Heart left ventricle (tissue), 16 donors: Measurements from ENCODE around the gene ARL13B. TPM values are rescaled to one million over a fixed set of nuclear protein-coding genes. Genes with fewer than 3 reads are reported as not detected.
"Not testable (repeated sequence)": the region's sequence is repeated elsewhere in the genome, so short reads cannot be mapped to it uniquely, and the experiment has no call there.

Experiments
- ATAC-seq, 4 donors: fragments of 200-7000 bp; cut with Tn5 transposase; one replicate each; pipeline ENCODE4 v1.9.1; 2020 to 2022; ENCODE audit warnings: moderate library complexity in 4 of 4, mild to moderate bottlenecking in 3 of 4, moderate number of reproducible peaks in 1 of 4
- DNase-seq, 5 donors: peaks; one replicate each; pipeline ENCODE4 v3.0.0-alpha.2; 2020
- H3K27ac ChIP-seq, 12 donors: fragments of 200-600 bp; sonication (generic) in 4 of 12; one replicate each; pipeline versions ENCODE4 v1.5.0 to v1.8.0; 2016 to 2022; ENCODE audit warnings: mild to moderate bottlenecking in 2 of 12
- H3K27me3 ChIP-seq, 9 donors: fragments of 200-600 bp; sonication (generic) in 2 of 9; one replicate each; pipeline versions ENCODE4 v1.5.1 to v1.8.0; 2016 to 2022; ENCODE audit warnings: mild to moderate bottlenecking in 3 of 9
- H3K36me3 ChIP-seq, 9 donors: fragments of 200-600 bp; sonication (generic) in 2 of 9; one replicate each; pipeline versions ENCODE4 v1.5.0 to v1.8.0; 2018 to 2022; ENCODE audit warnings: mild to moderate bottlenecking in 2 of 9
- H3K4me1 ChIP-seq, 12 donors: fragments of 200-600 bp; sonication (generic) in 4 of 12; one replicate each; pipeline versions ENCODE4 v1.5.0 to v1.8.0; 2016 to 2022; ENCODE audit warnings: mild to moderate bottlenecking in 3 of 12
- H3K4me3 ChIP-seq, 12 donors: fragments of 200-600 bp; sonication (generic) in 4 of 12; one replicate each; pipeline versions ENCODE4 v1.5.0 to v1.8.0; 2017 to 2022; ENCODE audit warnings: mild to moderate bottlenecking in 9 of 12, moderate library complexity in 4 of 12
- H3K9me3 ChIP-seq, 12 donors: fragments of 200-600 bp; sonication (generic) in 4 of 12; one replicate each; pipeline versions ENCODE4 v1.5.0 to v1.8.0; 2016 to 2022; ENCODE audit warnings: mild to moderate bottlenecking in 1 of 12
- CTCF ChIP-seq, 12 donors: fragments of 200-600 bp; sonication (generic) in 4 of 12; IDR thresholded peaks; one replicate each; pipeline versions ENCODE4 v1.5.0 to v1.8.0; 2018 to 2022; ENCODE audit warnings: antibody characterized with exemption in 12 of 12, mild to moderate bottlenecking in 5 of 12
- POLR2A ChIP-seq, 2 donors: fragments of 450-650 bp; IDR thresholded peaks; one replicate each; pipeline ENCODE4 v1.6.1; 2017; ENCODE audit warnings: antibody characterized with exemption in 2 of 2, mild to moderate bottlenecking in 2 of 2, moderate library complexity in 2 of 2
- WGBS, 4 donors: extraction: QIAGEN DNeasy Blood & Tissue Kit in 2 of 4; methylation state at CpG; one replicate each; pipeline versions ENCODE4 v1.1.5 to v1.1.7; 2013 to 2018; 5-methylcytosine and 5-hydroxymethylcytosine counted together
- intact Hi-C, 10 donors: fragments of 100-400 bp; cut with DNase I; formaldehyde crosslinking; loops; one replicate each; pipeline versions ENCODE4 v1.11.1 to v1.14.2; 2022
- polyA plus RNA-seq, 2 donors: library from polyadenylated mRNA; stranded (reverse); fragments of 200-250 nt; gene quantifications; one replicate each; pipeline ENCODE4 v1.2.3, GENCODE V29; 2013
- total RNA-seq, 9 donors: library from RNA; depleted of rRNA in 2 of 9; stranded (reverse); fragments of >200 nt in 2 of 9; fragmentation: NEBNext Ultra II Directional in 3 of 9; extraction: Animal tissue kit (Norgen Biotek cat#: 25700) in 3 of 9; gene quantifications; one replicate each; pipeline versions ENCODE4 v1.1.0 to v1.2.4, GENCODE V29; 2016 to 2023
- donor health status: ischemic (EF 13 %, LVEDD 7.1; RV severe dilation, severe dysfunction).
- donor health status: healthy with polysubstance abuse.
- donor health status: DM: no; HTN: yes; CAD: no.
- donor health status: DM: no; HTN: no; CAD: no.
- donor health status: ischemic (EF 25% LVEDD 6.9; RV normal size, moderate dysfunction).
- donor health status: ischemic (EF 25% LVEDD 5.7; RV mildly dilated, moderate dysfunction).
- donor health status: healthy.
- donor health status: DM: yes; HTN: yes; CAD: no.
- donor health status: ischemic (EF 35%, LVEDD 5.7; RV mildly dilated, moderate dysfunction).
- donor health status: nonischemic (EF 11% LVEDD 7.7; RV severe dilation, severe dysfunction).
- donor health status: DM: yes; HTN: yes; CAD: no.
- donor health status: PGD.
- donor health status: ischemic (EF 29% LVEDD 5.4; RV normal size, mild dysfunction).
- donor health status: nonischemic (EF 23%, LVEDD 6.1; RV moderate dilation, normal function).

Gene ARL13B
- total and polyA plus RNA-seq, 11 donors: 1.7 to 9.0 (median 5.3) TPM

GRCh38 chr3:94070341-94070911 lies 90.5 kb downstream of the ARL13B start:
- Histone ChIP-seq H3K36me3 (peaks cover 0 to 35% (median 5%) of the 10 kb centered on the region in 9 donors), H3K4me3 (no peak overlapping the region), H3K9me3 (peaks cover 0 to 10% (median 0%) of the 10 kb centered on the region in 12 donors), H3K27me3 (no peaks in the 10 kb centered on the region), H3K4me1 (peaks cover 0 to 19% (median 2%) of the 10 kb centered on the region in 12 donors), H3K27ac (no peak overlapping the region)
- TF ChIP-seq CTCF (IDR thresholded peaks at IDR 0.05): no peak
- no peak for TF ChIP-seq POLR2A (IDR thresholded peaks at IDR 0.05)
- 93 to 96% (median 96%) methylated on average over 6 of the region's 6 CpGs for WGBS, 4 donors
- DNase-seq (no peak), ATAC-seq (no peak)
- intact Hi-C loops: loop anchor here in 1 of 10 donors (2.0 kb wide), 1 partner anchor 66 kb away; no protein-coding TSS in a partner anchor

- Histone ChIP-seq H3K27me3 (no peaks in the 10 kb centered on the region), H3K9me3 (peaks cover 0 to 10% (median 0%) of the 10 kb centered on the region in 12 donors), H3K4me3 (no peak overlapping the region), H3K36me3 (peaks cover 0 to 42% (median 16%) of the 10 kb centered on the region in 9 donors), H3K27ac (no peak overlapping the region), H3K4me1 (peaks cover 0 to 9% (median 0%) of the 10 kb centered on the region in 12 donors)
- intact Hi-C loops: loop anchor here in 1 of 10 donors (2.0 kb wide), 1 partner anchor 67 kb away; no protein-coding TSS in a partner anchor
- no peak for TF ChIP-seq POLR2A (IDR thresholded peaks at IDR 0.05)
- 87 to 95% (median 93%) methylated on average over 4 of the region's 4 CpGs for WGBS, 4 donors
- ATAC-seq: no peak
- no peak for DNase-seq
These were observed 91.8 kb downstream of the ARL13B start for GRCh38 chr3:94071713-94072284.

GRCh38 chr3:94076055-94076454 lies 96.1 kb downstream of the ARL13B start:
- no peak overlapping the region for H3K27ac ChIP-seq
- WGBS, 4 donors: 94 to 100% (median 97%) methylated on average over 3 of the region's 3 CpGs

GRCh38 chr3:94080552-94080951 lies 100.6 kb downstream of the ARL13B start:
- not testable (repeated sequence) for H3K27ac ChIP-seq, ATAC-seq, DNase-seq, H3K4me1 ChIP-seq, H3K9me3 ChIP-seq, H3K27me3 ChIP-seq, H3K4me3 ChIP-seq
- 89 to 95% (median 91%) methylated on average over 3 to 5 of the region's 5 CpGs for WGBS, 4 donors
- intact Hi-C loops: loop anchor here in 1 of 10 donors (5.0 kb wide), 1 partner anchor 168 kb away; no protein-coding TSS in a partner anchor
- peaks cover 0 to 34% (median 23%) of the 10 kb centered on the region in 9 donors for H3K36me3 ChIP-seq

More at GRCh38 chr3:94076055-94076454, 96.1 kb downstream of the ARL13B start:
- ATAC-seq: no peak
- intact Hi-C loops: no loop called here
- H3K9me3 ChIP-seq: peaks cover 0 to 5% (median 0%) of the 10 kb centered on the region in 12 donors
- DNase-seq: no peak
- H3K4me1 ChIP-seq: peaks cover 0 to 7% (median 0%) of the 10 kb centered on the region in 12 donors
- no peaks in the 10 kb centered on the region for H3K27me3 ChIP-seq
- H3K4me3 ChIP-seq: no peak overlapping the region
- H3K36me3 ChIP-seq: peaks cover 0 to 29% (median 17%) of the 10 kb centered on the region in 9 donors
- TF ChIP-seq POLR2A (IDR thresholded peaks at IDR 0.05) (no peak), CTCF (IDR thresholded peaks at IDR 0.05) (no peak)

GRCh38 chr3:94081884-94082283 lies 101.9 kb downstream of the ARL13B start:
- Histone ChIP-seq H3K36me3 (peaks cover 0 to 35% (median 24%) of the 10 kb centered on the region in 9 donors), H3K4me3 (no peak overlapping the region), H3K4me1 (peaks cover 0 to 7% (median 0%) of the 10 kb centered on the region in 12 donors), H3K27ac (no peak overlapping the region), H3K9me3 (no peaks in the 10 kb centered on the region), H3K27me3 (no peaks in the 10 kb centered on the region)
- DNase-seq (no peak), ATAC-seq (no peak)
- 93 to 96% (median 94%) methylated on average over 5 of the region's 5 CpGs for WGBS, 4 donors
- intact Hi-C loops: loop anchor here in 1 of 10 donors (5.0 kb wide), 1 partner anchor 170 kb away; no protein-coding TSS in a partner anchor
- TF ChIP-seq POLR2A (IDR thresholded peaks at IDR 0.05) (no peak), CTCF (IDR thresholded peaks at IDR 0.05) (no peak)
